HepG2 (cell line): Measurements from ENCODE around the gene CCDC70. TPM values are rescaled to one million over a fixed set of nuclear protein-coding genes. Genes with fewer than 3 reads are reported as not detected.

Experiments
- ATAC-seq: fragments of 200-7000 bp; cut with Tn5 transposase; 3 replicates; pipeline ENCODE4 v1.9.1; 2020; ENCODE audit warnings: mild to moderate bottlenecking, moderate library complexity
- BruUV-seq: library from RNA; stranded (reverse); fragments of 400-500 nt; replicated peaks from 2 replicates; lab custom pipeline; 2021; lab: Mats Ljungman, UMichigan
- CTCF ChIA-PET: fragments of 300-600 bp; formaldehyde crosslinking; extraction: SDS; loops from one replicate; lab custom pipeline; 2021; ENCODE audit warnings: low total read pairs, inconsistent platforms, low intra/inter-chr PET ratio; lab: Yijun Ruan, JAX
- POLR2A ChIA-PET: fragments of 350-600 bp; sonication (Branson Sonifier 250); formaldehyde crosslinking; loops from one replicate; lab custom pipeline; 2020; ENCODE audit warnings: antibody characterized with exemption, inconsistent platforms; lab: Yijun Ruan, JAX
- DNase-seq: peaks from one replicate; pipeline ENCODE4 v3.0.0-alpha.2; 2015; ENCODE audit warnings: low spot score
- FAIRE-seq: peaks from 3 replicates; lab custom pipeline; 2011; peaks lifted over from hg19 to GRCh38; lab: Jason Lieb, UNC
- H2AFZ ChIP-seq: one replicate; pipeline ENCODE4 v1.6.1; 2011; ENCODE audit warnings: low read length, inconsistent platforms
- H3K27ac ChIP-seq: fragments of 300-600 bp; 3 replicates; pipeline ENCODE4 v1.8.0; 2011; ENCODE audit warnings: mixed run types, mild to moderate bottlenecking, mixed read lengths, low read length, inconsistent platforms; ENCODE audit not compliant: insufficient read depth; ENCODE audit errors: extremely low read length
- H3K27me3 ChIP-seq, 2 experiments: fragments of 200-600 bp in 1 of 2; 2 replicates in 1 of 2; 3 replicates in 1 of 2; pipeline versions ENCODE4 v1.6.0 to v1.8.0; 2011; ENCODE audit warnings: low read length in 2 of 2, mild to moderate bottlenecking in 2 of 2, moderate library complexity in 2 of 2, inconsistent platforms in 1 of 2; ENCODE audit not compliant: insufficient read depth in 2 of 2, control insufficient read depth in 1 of 2
- H3K36me3 ChIP-seq, 2 experiments: fragments of 200-600 bp in 1 of 2; replicated peaks in 1 of 2; 2 replicates in 1 of 2; 3 replicates in 1 of 2; pipeline versions ENCODE4 v1.5.1 to v1.8.0; 2011; ENCODE audit warnings: low read length in 2 of 2, inconsistent platforms in 1 of 2; ENCODE audit not compliant: insufficient read depth in 2 of 2, control insufficient read depth in 1 of 2
- H3K4me1 ChIP-seq: 2 replicates; pipeline ENCODE4 v1.5.1; 2012; ENCODE audit warnings: low read length, inconsistent platforms; ENCODE audit not compliant: insufficient read depth
- H3K4me2 ChIP-seq: 2 replicates; pipeline ENCODE4 v1.6.0; 2011; ENCODE audit warnings: low read depth, low read length, inconsistent platforms
- H3K4me3 ChIP-seq, 3 experiments: fragments of 200-600 bp in 1 of 3; sonication (generic), shearing (Covaris generic) in 1 of 3; replicated peaks in 1 of 3; 2 replicates each; pipeline ENCODE4 v1.5.1; 2011 to 2016; ENCODE audit warnings: low read length in 3 of 3, inconsistent platforms in 2 of 3, low read depth in 2 of 3, mild to moderate bottlenecking in 2 of 3, control low read depth in 1 of 3, mixed read lengths in 1 of 3; ENCODE audit not compliant: insufficient read depth in 1 of 3
- H3K79me2 ChIP-seq: one replicate; pipeline ENCODE4 v1.6.1; 2011; ENCODE audit warnings: low read length, inconsistent platforms; ENCODE audit not compliant: insufficient read depth
- H3K9ac ChIP-seq: 2 replicates; pipeline ENCODE4 v1.6.0; 2011; ENCODE audit warnings: mild to moderate bottlenecking, low read depth, low read length, inconsistent platforms; ENCODE audit not compliant: insufficient read depth
- H3K9me3 ChIP-seq: 2 replicates; pipeline ENCODE4 v1.5.1; 2012; ENCODE audit warnings: mild to moderate bottlenecking, low read length
- H4K20me1 ChIP-seq: 2 replicates; pipeline ENCODE4 v1.6.0; 2011; ENCODE audit warnings: inconsistent platforms, mild to moderate bottlenecking, low read length, moderate library complexity; ENCODE audit not compliant: insufficient read depth
- KLF16 ChIP-seq, 2 experiments: sonication (generic) in 1 of 2; formaldehyde crosslinking in 1 of 2; IDR thresholded peaks; 2 replicates each; pipeline versions ENCODE4 v1.6.1 to v1.8.0; 2016 to 2023; ENCODE audit warnings: missing genetic modification reagents in 2 of 2, missing compliant biosample characterization in 1 of 2
- KLF9 ChIP-seq: IDR thresholded peaks from 2 replicates; pipeline ENCODE4 v1.6.1; 2016; ENCODE audit warnings: low read depth
- NR2F2 ChIP-seq: IDR thresholded peaks from 2 replicates; pipeline ENCODE4 v1.6.1; 2012; ENCODE audit warnings: low read depth, inconsistent platforms, borderline replicate concordance
- PCBP2 ChIP-seq: fragments of 200-400 bp; formaldehyde crosslinking; optimal IDR thresholded peaks from 2 replicates; pipeline ENCODE3; 2018; ENCODE audit warnings: low read length, low read depth; ENCODE audit not compliant: poor library complexity, severe bottlenecking
- POLR2AphosphoS2 ChIP-seq: IDR thresholded peaks from 2 replicates; pipeline ENCODE4 v1.6.1; 2011; ENCODE audit warnings: low read depth, low read length, improper control_type of control experiment
- ZBTB14 ChIP-seq: sonication (generic); formaldehyde crosslinking; IDR thresholded peaks from 2 replicates; pipeline ENCODE4 v1.4.0; 2020; ENCODE audit warnings: missing genetic modification reagents
- ZNF597 ChIP-seq: sonication (generic); formaldehyde crosslinking; IDR thresholded peaks from 2 replicates; pipeline ENCODE4 v1.5.0; 2020; ENCODE audit warnings: missing genetic modification reagents
- ZSCAN25 ChIP-seq: sonication (generic); formaldehyde crosslinking; IDR thresholded peaks from 2 replicates; pipeline ENCODE4 v1.8.0; 2022; ENCODE audit warnings: mild to moderate bottlenecking, missing genetic modification reagents
- WGBS: methylation state at CpG from one replicate; pipeline ENCODE4 v1.1.6; 2017; ENCODE audit warnings: low lambda C conversion rate; 5-methylcytosine and 5-hydroxymethylcytosine counted together
- in situ Hi-C: cut with HindIII; loops from 2 replicates; pipeline ENCODE4 v1.10.0; 2017; ENCODE audit warnings: low pct_unique_long_range_greater_than_20kb; ENCODE audit not compliant: extremely low pct_ligation_motif_present
- intact Hi-C: fragments of 100-400 bp; cut with micrococcal nuclease; formaldehyde crosslinking; loops from one replicate; pipeline ENCODE4 v1.10.0; 2022; ENCODE audit not compliant: unreplicated experiment
- polyA plus RNA-seq, 8 experiments: library from polyadenylated mRNA; depleted of rRNA in 3 of 8; stranded (reverse) in 7 of 8; unstranded in 1 of 8; fragments of >200 nt; fragmentation: Illumina TruSeq in 4 of 8; extraction: Trizol in 4 of 8; gene quantifications; 2 replicates each; pipeline versions ENCODE4 v1.2.1 to v1.2.3, GENCODE V29; 2011 to 2016; ENCODE audit warnings: low read depth in 4 of 8, missing spikeins in 1 of 8, mixed read lengths in 1 of 8; ENCODE audit not compliant: insufficient read depth in 1 of 8
- total RNA-seq, 5 experiments: library from RNA; depleted of rRNA; stranded (reverse); fragments of >200 nt; fragmentation: Illumina TruSeq; extraction: Trizol; gene quantifications; 2 replicates each; pipeline ENCODE4 v1.2.3, GENCODE V29; 2016; ENCODE audit warnings: low read depth in 1 of 5
- TF ChIP-seq, protein P1 (sequence below): sonication (generic); formaldehyde crosslinking; IDR thresholded peaks from 2 replicates; pipeline ENCODE4 v1.5.1; 2020; ENCODE audit warnings: mild to moderate bottlenecking, moderate library complexity, missing genetic modification reagents

Gene CCDC70
- total and polyA plus RNA-seq, 2 of the 13 experiments (the other 11 are each of a cell fraction or from before 2014, with no cell fraction given): 0.13 TPM; not detected in 1

GRCh38 chr13:51873837-51874236 lies 12.1 kb downstream of the CCDC70 start:
- intact Hi-C loops: no loop called here
- no peak overlapping the region for H2AFZ ChIP-seq
- ATAC-seq (no peak), DNase-seq (no peak), FAIRE-seq (no peak)
- ChIA-PET CTCF (no interaction called here), POLR2A (no interaction called here)
- H4K20me1 ChIP-seq: no peaks in the 10 kb centered on the region
- 86% methylated on average over 1 of the region's 1 CpG for WGBS
- no peaks in the 10 kb centered on the region for H3K79me2 ChIP-seq
- H3K4me2 ChIP-seq: no peak overlapping the region
- H3K4me3 ChIP-seq: no peak overlapping the region
- no peaks in the 10 kb centered on the region for H3K9me3 ChIP-seq
- no TSS peak for BruUV-seq
- H3K9ac ChIP-seq: no peak overlapping the region
- no peaks in the 10 kb centered on the region for H3K27me3 ChIP-seq
- H3K4me1 ChIP-seq: peaks cover under 1% of the 10 kb centered on the region; the same call in 1 of the 2 replicates
- no peak overlapping the region for H3K27ac ChIP-seq
- no peak for TF ChIP-seq PCBP2
- TF ChIP-seq KLF16 (CRISPR knock-in tag; IDR thresholded peaks at IDR 0.05): no peak
- no peak for TF ChIP-seq ZNF597 (CRISPR knock-in tag)
- TF ChIP-seq ZBTB14 (CRISPR knock-in tag): no peak
- TF ChIP-seq ZSCAN25 (CRISPR knock-in tag): no peak
- TF ChIP-seq, protein P1, sequence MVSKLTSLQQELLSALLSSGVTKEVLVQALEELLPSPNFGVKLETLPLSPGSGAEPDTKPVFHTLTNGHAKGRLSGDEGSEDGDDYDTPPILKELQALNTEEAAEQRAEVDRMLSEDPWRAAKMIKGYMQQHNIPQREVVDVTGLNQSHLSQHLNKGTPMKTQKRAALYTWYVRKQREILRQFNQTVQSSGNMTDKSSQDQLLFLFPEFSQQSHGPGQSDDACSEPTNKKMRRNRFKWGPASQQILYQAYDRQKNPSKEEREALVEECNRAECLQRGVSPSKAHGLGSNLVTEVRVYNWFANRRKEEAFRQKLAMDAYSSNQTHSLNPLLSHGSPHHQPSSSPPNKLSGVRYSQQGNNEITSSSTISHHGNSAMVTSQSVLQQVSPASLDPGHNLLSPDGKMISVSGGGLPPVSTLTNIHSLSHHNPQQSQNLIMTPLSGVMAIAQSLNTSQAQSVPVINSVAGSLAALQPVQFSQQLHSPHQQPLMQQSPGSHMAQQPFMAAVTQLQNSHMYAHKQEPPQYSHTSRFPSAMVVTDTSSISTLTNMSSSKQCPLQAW (CRISPR knock-in tag): no peak
- TF ChIP-seq POLR2AphosphoS2: no peak
- no peak for TF ChIP-seq NR2F2
- TF ChIP-seq KLF9: no peak
- in situ Hi-C loops: no loop called here
- no peaks in the 10 kb centered on the region for H3K36me3 ChIP-seq
